SU-DHL-6 (cell line): ENCODE measurements around the gene SCARB1.

Experiments used
- H2AFZ ChIP-seq: fragments of 200-600 bp; sonication (generic); 2 replicates; pipeline ENCODE4 v1.6.1; 2014; ENCODE audit warnings: low read depth, mild to moderate bottlenecking, moderate library complexity, mixed read lengths, antibody characterized with exemption, low read length; ENCODE audit not compliant: severe bottlenecking
- H3F3A ChIP-seq: fragments of 200-600 bp; shearing (Covaris generic); 2 replicates; pipeline ENCODE4 v1.6.0; 2016; ENCODE audit warnings: antibody characterized with exemption, mild to moderate bottlenecking; ENCODE audit not compliant: insufficient read depth
- H3K27ac ChIP-seq: fragments of 200-600 bp; sonication (generic); 2 replicates; pipeline ENCODE4 v1.5.1; 2016; ENCODE audit warnings: low read depth, mild to moderate bottlenecking, low read length, moderate library complexity, mixed read lengths
- H3K27me3 ChIP-seq: fragments of 200-600 bp; sonication (generic), shearing (Covaris generic); 2 replicates; pipeline ENCODE4 v1.6.0; 2014; ENCODE audit warnings: mild to moderate bottlenecking, low read length
- H3K36me3 ChIP-seq: fragments of 200-600 bp; sonication (generic); 2 replicates; pipeline ENCODE4 v1.6.1; 2014; ENCODE audit warnings: mild to moderate bottlenecking, low read length, mixed read lengths
- H3K4me2 ChIP-seq: fragments of 300-600, 200-600 bp; shearing (Covaris generic), sonication (generic); 2 replicates; pipeline ENCODE4 v1.6.0; 2014; ENCODE audit warnings: low read length, low read depth, mild to moderate bottlenecking; ENCODE audit not compliant: poor library complexity, severe bottlenecking
- H3K4me3 ChIP-seq: fragments of 200-600 bp; sonication (generic); 2 replicates; pipeline ENCODE4 v1.5.1; 2014; ENCODE audit warnings: antibody characterized with exemption, low read length, mild to moderate bottlenecking, mixed read lengths; ENCODE audit not compliant: insufficient read depth, poor library complexity, severe bottlenecking
- H3K79me2 ChIP-seq: fragments of 200-600 bp; sonication (generic); 2 replicates; pipeline ENCODE4 v1.6.1; 2014; ENCODE audit warnings: mild to moderate bottlenecking, low read length, moderate library complexity; ENCODE audit not compliant: insufficient read depth
- H3K9ac ChIP-seq: fragments of 200-600 bp; sonication (generic); 2 replicates; pipeline ENCODE4 v1.7.0; 2014; ENCODE audit warnings: mild to moderate bottlenecking, low read length
- H3K9me2 ChIP-seq: fragments of 200-600 bp; sonication (generic); replicated peaks from 2 replicates; pipeline ENCODE4 v1.6.1; 2014; ENCODE audit warnings: low read length; ENCODE audit not compliant: insufficient read depth
- H3K9me3 ChIP-seq: fragments of 200-600 bp; sonication (generic); 2 replicates; pipeline ENCODE4 v1.6.1; 2014; ENCODE audit warnings: low read length, mixed read lengths; ENCODE audit not compliant: insufficient read depth
- H4K20me1 ChIP-seq: fragments of 200-600 bp; sonication (generic); 2 replicates; pipeline ENCODE4 v1.6.1; 2014; ENCODE audit warnings: low read depth, mild to moderate bottlenecking, antibody characterized with exemption, low read length, moderate library complexity, mixed read lengths
- EZH2phosphoT487 ChIP-seq: fragments of 200-600 bp; sonication (generic), shearing (Covaris generic); conservative IDR thresholded peaks from 2 replicates; pipeline ENCODE4 v1.6.1; 2018; ENCODE audit warnings: mild to moderate bottlenecking, antibody characterized with exemption, low read length, moderate library complexity, mixed read lengths
- TF ChIP-seq, protein P1 (sequence below): fragments of 200-600 bp; sonication (generic); IDR thresholded peaks from one replicate; pipeline ENCODE4 v1.5.1; 2017; ENCODE audit warnings: antibody characterized with exemption, mild to moderate bottlenecking, low read length, moderate library complexity; ENCODE audit not compliant: insufficient read depth, poor library complexity, severe bottlenecking

The SCARB1 gene

GRCh38 chr12:124855275-124855957 is 8.2 kb downstream of the SCARB1 start:
- Histone ChIP-seq H3K4me2 (no peak overlapping the region), H3K9ac (no peak overlapping the region), H3K79me2 (peaks cover 46% of the 10 kb centered on the region; the same call in 1 of the 2 replicates), H3K27me3 (no peaks in the 10 kb centered on the region), H3K4me3 (no peak overlapping the region), H3K36me3 (no peaks in the 10 kb centered on the region), H4K20me1 (0 out of 2 replicates have a peak, but pooled peaks cover 3% of the 10 kb centered on the region), H3K27ac (no peak overlapping the region), H2AFZ (no peak overlapping the region), H3K9me2 (no peaks in the 10 kb centered on the region), H3F3A (no peaks in the 10 kb centered on the region), H3K9me3 (no peaks in the 10 kb centered on the region)
- TF ChIP-seq EZH2phosphoT487, result no peak
- TF ChIP-seq, protein P1, sequence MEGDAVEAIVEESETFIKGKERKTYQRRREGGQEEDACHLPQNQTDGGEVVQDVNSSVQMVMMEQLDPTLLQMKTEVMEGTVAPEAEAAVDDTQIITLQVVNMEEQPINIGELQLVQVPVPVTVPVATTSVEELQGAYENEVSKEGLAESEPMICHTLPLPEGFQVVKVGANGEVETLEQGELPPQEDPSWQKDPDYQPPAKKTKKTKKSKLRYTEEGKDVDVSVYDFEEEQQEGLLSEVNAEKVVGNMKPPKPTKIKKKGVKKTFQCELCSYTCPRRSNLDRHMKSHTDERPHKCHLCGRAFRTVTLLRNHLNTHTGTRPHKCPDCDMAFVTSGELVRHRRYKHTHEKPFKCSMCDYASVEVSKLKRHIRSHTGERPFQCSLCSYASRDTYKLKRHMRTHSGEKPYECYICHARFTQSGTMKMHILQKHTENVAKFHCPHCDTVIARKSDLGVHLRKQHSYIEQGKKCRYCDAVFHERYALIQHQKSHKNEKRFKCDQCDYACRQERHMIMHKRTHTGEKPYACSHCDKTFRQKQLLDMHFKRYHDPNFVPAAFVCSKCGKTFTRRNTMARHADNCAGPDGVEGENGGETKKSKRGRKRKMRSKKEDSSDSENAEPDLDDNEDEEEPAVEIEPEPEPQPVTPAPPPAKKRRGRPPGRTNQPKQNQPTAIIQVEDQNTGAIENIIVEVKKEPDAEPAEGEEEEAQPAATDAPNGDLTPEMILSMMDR, result no peak

GRCh38 chr12:124854637-124855184 is 9.0 kb downstream of the SCARB1 start:
- H3K36me3 ChIP-seq, result no peaks in the 10 kb centered on the region
- TF ChIP-seq, protein P1, result no peak
- no peak for TF ChIP-seq EZH2phosphoT487
- no peaks in the 10 kb centered on the region for H3K27me3 ChIP-seq
- H3K9ac ChIP-seq, result no peak overlapping the region
- H3K9me2 ChIP-seq, result no peaks in the 10 kb centered on the region
- no peak overlapping the region for H3K4me3 ChIP-seq
- H2AFZ ChIP-seq, result no peak overlapping the region
- H3K27ac ChIP-seq, result no peak overlapping the region
- H4K20me1 ChIP-seq, result 0 out of 2 replicates have a peak, but pooled peaks cover 3% of the 10 kb centered on the region
- H3K79me2 ChIP-seq, result peaks cover 46% of the 10 kb centered on the region; the same call in 1 of the 2 replicates
- no peak overlapping the region for H3K4me2 ChIP-seq
- H3F3A ChIP-seq, result no peaks in the 10 kb centered on the region
- H3K9me3 ChIP-seq, result no peaks in the 10 kb centered on the region

GRCh38 chr12:124853781-124854636 is 9.7 kb downstream of the SCARB1 start:
- no peaks in the 10 kb centered on the region for H3K36me3 ChIP-seq
- H3K79me2 ChIP-seq, result peaks cover 46% of the 10 kb centered on the region; the same call in 1 of the 2 replicates
- TF ChIP-seq, protein P1, result no peak
- TF ChIP-seq EZH2phosphoT487, result no peak
- H3K9me3 ChIP-seq, result no peaks in the 10 kb centered on the region
- no peak overlapping the region for H3K4me2 ChIP-seq
- H3K9ac ChIP-seq, result no peak overlapping the region
- H3F3A ChIP-seq, result no peaks in the 10 kb centered on the region
- no peak overlapping the region for H3K27ac ChIP-seq
- no peak overlapping the region for H2AFZ ChIP-seq
- no peak overlapping the region for H3K4me3 ChIP-seq
- H4K20me1 ChIP-seq, result 0 out of 2 replicates have a peak, but pooled peaks cover 3% of the 10 kb centered on the region
- no peaks in the 10 kb centered on the region for H3K9me2 ChIP-seq
- H3K27me3 ChIP-seq, result no peaks in the 10 kb centered on the region
